Astrocyte (in vitro differentiated cells and primary cell): ENCODE data around the gene CCDC57.

Source experiments
- EZH2 ChIP-seq: IDR thresholded peaks from 2 replicates; pipeline ENCODE4 v1.6.1; 2012; ENCODE audit warnings: mild to moderate bottlenecking, low read length, inconsistent platforms; ENCODE audit not compliant: insufficient read depth
- TF ChIP-seq, protein P1 (sequence below): IDR thresholded peaks from 2 replicates; pipeline ENCODE4 v1.5.1; 2011; ENCODE audit warnings: low read depth, mild to moderate bottlenecking, inconsistent platforms, low read length, moderate library complexity; ENCODE audit not compliant: insufficient read depth

DNA sequence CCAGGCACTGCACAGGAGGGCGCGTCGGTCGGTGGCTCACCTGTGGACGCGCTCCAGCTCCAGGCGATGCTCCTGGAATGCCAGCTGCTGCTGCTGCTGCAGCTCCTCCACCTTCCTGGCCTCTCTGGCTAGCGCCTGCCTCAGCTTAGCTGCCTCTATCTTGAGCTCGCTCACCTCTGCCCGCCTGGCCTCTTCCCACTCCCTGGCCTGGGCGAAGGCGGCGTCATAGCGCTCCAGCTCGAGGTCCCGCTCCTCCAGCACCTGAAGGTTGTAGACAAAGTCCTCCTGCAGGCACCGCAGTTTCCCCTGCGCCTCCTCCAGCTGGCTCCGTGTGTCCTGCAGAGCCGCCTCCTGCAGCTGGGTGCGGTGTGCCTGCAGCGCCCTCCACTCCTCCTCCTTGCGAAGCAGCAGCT, 11.1 kb downstream of the CCDC57 start:
- TF ChIP-seq, protein P1, sequence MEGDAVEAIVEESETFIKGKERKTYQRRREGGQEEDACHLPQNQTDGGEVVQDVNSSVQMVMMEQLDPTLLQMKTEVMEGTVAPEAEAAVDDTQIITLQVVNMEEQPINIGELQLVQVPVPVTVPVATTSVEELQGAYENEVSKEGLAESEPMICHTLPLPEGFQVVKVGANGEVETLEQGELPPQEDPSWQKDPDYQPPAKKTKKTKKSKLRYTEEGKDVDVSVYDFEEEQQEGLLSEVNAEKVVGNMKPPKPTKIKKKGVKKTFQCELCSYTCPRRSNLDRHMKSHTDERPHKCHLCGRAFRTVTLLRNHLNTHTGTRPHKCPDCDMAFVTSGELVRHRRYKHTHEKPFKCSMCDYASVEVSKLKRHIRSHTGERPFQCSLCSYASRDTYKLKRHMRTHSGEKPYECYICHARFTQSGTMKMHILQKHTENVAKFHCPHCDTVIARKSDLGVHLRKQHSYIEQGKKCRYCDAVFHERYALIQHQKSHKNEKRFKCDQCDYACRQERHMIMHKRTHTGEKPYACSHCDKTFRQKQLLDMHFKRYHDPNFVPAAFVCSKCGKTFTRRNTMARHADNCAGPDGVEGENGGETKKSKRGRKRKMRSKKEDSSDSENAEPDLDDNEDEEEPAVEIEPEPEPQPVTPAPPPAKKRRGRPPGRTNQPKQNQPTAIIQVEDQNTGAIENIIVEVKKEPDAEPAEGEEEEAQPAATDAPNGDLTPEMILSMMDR = no peak
- TF ChIP-seq EZH2 = no peak
